Activated CD8-positive, alpha-beta memory T cell treated with anti-CD3 and anti-CD28 coated beads, Interleukin-2, amount 50 U/mL, for 24 hours (primary cell): ENCODE data around the gene TRIM69.
A peak's percentile ranks its signal among the peaks of the same experiment; 100 is the strongest.
"Not testable (repeated sequence)": the region's sequence is repeated elsewhere in the genome, so short reads cannot be mapped to it uniquely, and the experiment has no call there.

Experiments used
- DNase-seq: peaks from one replicate; pipeline ENCODE4 v3.0.0-alpha.2; 2020; ENCODE audit errors: extremely low read depth

TRIM69 gene, protein sequence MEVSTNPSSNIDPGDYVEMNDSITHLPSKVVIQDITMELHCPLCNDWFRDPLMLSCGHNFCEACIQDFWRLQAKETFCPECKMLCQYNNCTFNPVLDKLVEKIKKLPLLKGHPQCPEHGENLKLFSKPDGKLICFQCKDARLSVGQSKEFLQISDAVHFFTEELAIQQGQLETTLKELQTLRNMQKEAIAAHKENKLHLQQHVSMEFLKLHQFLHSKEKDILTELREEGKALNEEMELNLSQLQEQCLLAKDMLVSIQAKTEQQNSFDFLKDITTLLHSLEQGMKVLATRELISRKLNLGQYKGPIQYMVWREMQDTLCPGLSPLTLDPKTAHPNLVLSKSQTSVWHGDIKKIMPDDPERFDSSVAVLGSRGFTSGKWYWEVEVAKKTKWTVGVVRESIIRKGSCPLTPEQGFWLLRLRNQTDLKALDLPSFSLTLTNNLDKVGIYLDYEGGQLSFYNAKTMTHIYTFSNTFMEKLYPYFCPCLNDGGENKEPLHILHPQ

GRCh38 chr15:44736181-44736765 lies at the start of gene TRIM69:
Gene TRIM69 (plus strand): TSS chr15:44736528. CDS start chr15:44736705, 177 bp downstream.
- DNase-seq = no peak

DNA sequence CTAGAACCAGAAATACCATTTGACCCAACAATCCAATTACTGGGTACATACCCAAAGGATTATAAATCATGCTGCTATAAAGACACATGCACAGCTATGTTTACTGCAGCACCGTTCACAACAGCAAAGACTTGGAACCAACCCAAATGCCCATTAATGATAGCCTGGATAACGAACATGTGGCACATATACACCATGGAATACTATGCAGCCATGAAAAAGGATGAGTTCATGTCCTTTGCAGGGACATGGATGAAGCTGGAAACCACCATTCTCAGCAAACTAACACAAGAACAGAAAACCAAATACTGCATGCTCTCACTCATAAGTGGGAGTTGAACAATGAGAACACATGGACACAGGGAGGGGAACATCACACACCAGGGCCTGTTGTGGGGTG lies 47.0 kb upstream of the TRIM69 start:
- DNase-seq = not testable (repeated sequence)

GRCh38 chr15:44690245-44690644 lies 46.1 kb upstream of the TRIM69 start:
- DNase-seq = not testable (repeated sequence)

DNA sequence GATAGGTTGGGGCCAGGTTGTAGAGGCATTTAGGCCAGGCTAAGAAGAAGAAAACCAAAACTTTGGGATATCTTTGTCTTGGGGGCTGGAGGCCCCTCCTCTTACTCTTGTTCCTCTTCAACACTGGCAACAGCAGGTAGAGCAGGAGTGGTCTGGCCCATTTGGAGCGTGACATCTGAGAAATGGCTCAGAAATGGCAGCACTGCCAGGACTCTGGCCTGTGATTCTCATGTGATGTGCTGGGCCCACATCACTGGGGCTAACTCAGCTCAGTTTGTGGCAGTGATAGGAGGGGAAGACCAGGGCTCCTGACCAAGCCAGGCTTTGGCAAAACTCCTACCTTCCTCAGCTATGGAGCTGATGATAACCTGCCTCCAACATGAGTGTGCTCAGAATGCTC lies 43.7 kb upstream of the TRIM69 start:
- DNase-seq = no peak

DNA sequence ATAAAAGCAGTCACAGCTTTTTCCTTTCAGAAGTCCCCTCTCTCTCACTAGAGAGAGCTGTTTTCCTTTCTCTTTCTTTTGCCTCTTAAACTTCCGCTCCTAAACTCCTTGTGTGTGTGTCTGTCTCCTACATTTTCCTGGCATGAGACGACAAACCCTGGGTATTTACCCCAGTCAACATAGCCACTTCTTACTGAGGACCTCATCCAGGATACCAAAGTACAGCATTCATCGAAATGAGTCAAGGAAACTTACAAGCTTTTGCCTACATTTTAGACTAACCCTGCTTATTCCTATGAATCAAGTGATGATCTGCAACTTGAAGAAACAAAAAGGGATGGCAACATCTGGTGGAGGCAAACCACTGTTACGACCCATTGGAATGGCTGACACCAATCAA lies 41.9 kb upstream of the TRIM69 start:
- no peak for DNase-seq

DNA sequence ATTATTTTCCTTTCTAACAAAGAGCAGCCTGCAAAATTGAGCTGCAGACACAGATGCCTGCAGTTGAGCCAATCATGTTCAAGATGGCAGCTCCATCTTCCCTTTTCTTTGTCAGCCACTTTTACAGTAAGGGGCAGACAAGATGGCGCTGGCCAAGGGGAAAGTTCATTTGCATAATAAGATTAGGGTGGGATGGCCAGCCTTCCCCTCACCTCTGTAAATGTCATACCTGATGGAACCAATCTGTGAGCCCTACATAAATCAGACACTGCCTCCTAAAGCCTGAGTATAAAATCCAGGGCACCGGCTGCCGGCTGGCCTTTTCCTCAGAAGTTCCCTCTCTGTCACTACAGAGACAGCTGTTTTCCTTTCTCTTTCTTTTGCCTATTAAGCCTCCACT lies 41.0 kb upstream of the TRIM69 start:
- DNase-seq = no peak

- no peak for DNase-seq
Measured at GRCh38 chr15:44697014-44697413, 39.3 kb upstream of the TRIM69 start.

DNA sequence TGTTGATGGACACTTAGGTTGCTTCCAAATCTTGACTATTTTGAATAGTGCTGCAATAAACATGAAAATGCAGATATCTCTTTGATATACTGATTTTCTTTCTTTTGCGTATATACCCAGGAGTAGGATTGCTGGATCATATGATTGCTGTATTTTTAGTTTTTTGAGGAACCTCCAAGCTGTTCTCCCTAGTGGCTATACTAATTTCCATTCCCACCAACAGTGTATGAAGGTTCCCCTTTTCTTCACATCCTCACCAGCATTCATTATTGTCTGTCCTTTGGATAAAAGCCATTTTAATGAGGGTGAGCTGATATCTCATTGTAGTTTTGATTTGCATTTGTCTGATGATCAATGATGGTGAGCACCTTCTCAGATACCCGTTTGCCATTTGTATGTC lies 37.7 kb upstream of the TRIM69 start:
- no peak for DNase-seq

- not testable (repeated sequence) for DNase-seq
Measured at GRCh38 chr15:44700676-44701075, 35.7 kb upstream of the TRIM69 start.

DNA sequence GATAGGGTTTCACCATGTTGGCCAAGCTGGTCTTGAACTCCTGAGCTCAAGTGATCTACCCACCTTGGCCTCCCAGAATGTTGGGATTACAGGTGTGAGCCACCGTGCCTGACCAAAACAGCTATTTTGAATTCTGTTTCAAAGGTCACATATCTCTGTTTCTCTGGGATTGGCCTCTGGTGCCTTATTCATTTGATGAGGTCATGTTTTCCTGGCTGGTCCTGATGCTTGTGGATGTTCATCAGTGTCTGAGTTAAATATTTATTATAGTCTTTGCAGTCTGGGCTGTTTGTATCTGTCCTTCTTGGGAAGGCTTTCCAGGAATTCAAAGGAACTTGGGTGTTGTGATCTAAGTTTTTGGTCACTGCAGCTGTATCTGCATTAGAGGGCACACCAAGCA lies 30.3 kb upstream of the TRIM69 start:
- no peak for DNase-seq

GRCh38 chr15:44706401-44706800 lies 29.9 kb upstream of the TRIM69 start:
- DNase-seq = no peak

DNA sequence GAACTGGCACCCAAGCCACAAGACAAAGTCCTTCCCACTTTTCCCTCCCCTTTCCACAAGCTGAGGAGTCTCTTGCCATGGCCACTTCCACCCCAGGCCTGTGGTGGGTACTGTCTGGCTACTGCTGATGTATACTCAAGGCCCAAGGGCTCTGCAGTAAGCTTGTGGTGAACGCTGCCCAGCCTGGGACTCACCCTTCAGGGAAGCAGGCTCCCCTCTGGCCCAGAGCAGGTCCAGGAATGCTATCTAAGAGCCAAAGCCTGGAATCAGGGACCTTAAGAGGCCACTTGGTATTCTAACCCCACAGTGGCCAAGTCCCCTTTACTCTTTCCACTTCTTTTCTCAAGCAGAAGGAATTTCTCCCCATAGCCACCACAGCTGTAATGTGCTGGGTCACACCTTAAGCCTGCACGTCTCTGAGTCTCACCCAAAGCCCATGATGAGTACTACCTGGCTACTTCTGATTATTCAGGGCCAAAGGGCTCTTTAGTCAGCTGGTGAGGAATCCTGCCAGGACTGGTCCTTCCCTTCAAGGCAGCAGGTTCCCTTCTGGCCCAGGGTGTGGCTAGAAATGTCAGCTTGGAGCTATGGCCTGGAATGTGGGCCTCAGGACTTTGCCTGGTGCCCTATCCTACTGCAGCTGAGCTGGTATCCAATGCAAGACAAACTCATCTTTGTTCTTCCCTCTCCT lies 29.2 kb upstream of the TRIM69 start:
- no peak for DNase-seq

GRCh38 chr15:44710236-44711095 lies 25.9 kb upstream of the TRIM69 start:
- no peak for DNase-seq

DNA sequence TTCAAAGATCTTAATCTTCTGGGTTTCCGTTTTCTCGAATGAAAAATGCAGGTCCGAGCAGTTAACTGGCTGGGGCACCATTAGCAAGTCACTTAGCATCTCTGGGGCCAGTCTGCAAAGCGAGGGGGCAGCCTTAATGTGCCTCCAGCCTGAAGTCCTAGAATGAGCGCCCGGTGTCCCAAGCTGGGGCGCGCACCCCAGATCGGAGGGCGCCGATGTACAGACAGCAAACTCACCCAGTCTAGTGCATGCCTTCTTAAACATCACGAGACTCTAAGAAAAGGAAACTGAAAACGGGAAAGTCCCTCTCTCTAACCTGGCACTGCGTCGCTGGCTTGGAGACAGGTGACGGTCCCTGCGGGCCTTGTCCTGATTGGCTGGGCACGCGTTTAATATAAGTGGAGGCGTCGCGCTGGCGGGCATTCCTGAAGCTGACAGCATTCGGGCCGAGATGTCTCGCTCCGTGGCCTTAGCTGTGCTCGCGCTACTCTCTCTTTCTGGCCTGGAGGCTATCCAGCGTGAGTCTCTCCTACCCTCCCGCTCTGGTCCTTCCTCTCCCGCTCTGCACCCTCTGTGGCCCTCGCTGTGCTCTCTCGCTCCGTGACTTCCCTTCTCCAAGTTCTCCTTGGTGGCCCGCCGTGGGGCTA lies 25.1 kb upstream of the TRIM69 start, which contains the start of the genes B2M and PATL2:
TSS of gene B2M (plus strand) at position 422 of the 647 bp plus-strand sequence. CDS start at position 452, 30 bp downstream.
TSS of gene PATL2 (minus strand) at position 228 of the 647 bp plus-strand sequence. CDS start 34,833 bp downstream, outside the sequence.
- peak; percentile 86 for DNase-seq

GRCh38 chr15:44711743-44712345 lies 24.5 kb upstream of the TRIM69 start:
- no peak for DNase-seq

GRCh38 chr15:44712346-44713005 lies 23.9 kb upstream of the TRIM69 start:
- no peak for DNase-seq

- DNase-seq = no peak
Measured at GRCh38 chr15:44713006-44713966, 23.0 kb upstream of the TRIM69 start.

- DNase-seq = no peak
Measured at GRCh38 chr15:44715142-44715796, 21.1 kb upstream of the TRIM69 start.
